ENCODE data around the gene PLK1. TPM values are rescaled to one million over a fixed set of nuclear protein-coding genes. Genes with fewer than 3 reads are reported as not detected.

The PLK1 gene
- total and polyA plus RNA-seq, 2 of the 13 experiments (the other 11 are each of a cell fraction or from before 2014, with no cell fraction given) = 71.5 to 76.3 TPM

DNA sequence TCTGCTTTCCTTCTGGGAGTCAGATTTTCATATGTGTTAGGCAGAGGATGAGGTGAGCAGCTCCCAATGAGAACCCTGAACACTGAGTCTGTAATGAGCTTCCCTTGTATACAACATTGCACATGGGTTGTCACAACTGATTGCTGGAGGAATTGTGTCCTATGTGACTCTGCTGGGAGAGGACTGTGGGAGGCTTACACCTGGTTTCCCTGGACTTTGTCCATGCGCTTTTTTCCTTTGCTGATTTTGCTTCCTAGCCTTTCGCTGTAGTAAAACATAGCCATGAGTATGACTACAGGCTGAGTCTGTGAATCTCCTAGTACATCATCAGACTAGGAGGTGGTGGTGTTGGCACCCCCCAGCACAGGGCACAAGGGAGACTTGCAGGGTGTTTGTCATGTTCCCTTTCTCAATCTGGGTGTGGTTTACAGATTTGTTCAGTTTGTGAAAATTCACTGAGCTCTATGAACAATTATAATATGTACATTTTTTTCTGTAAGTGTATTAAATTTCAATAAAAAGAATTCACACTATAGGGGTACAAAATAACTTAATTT lies 1.7 kb upstream of the PLK1 start (continued):
- TF ChIP-seq, protein P1, sequence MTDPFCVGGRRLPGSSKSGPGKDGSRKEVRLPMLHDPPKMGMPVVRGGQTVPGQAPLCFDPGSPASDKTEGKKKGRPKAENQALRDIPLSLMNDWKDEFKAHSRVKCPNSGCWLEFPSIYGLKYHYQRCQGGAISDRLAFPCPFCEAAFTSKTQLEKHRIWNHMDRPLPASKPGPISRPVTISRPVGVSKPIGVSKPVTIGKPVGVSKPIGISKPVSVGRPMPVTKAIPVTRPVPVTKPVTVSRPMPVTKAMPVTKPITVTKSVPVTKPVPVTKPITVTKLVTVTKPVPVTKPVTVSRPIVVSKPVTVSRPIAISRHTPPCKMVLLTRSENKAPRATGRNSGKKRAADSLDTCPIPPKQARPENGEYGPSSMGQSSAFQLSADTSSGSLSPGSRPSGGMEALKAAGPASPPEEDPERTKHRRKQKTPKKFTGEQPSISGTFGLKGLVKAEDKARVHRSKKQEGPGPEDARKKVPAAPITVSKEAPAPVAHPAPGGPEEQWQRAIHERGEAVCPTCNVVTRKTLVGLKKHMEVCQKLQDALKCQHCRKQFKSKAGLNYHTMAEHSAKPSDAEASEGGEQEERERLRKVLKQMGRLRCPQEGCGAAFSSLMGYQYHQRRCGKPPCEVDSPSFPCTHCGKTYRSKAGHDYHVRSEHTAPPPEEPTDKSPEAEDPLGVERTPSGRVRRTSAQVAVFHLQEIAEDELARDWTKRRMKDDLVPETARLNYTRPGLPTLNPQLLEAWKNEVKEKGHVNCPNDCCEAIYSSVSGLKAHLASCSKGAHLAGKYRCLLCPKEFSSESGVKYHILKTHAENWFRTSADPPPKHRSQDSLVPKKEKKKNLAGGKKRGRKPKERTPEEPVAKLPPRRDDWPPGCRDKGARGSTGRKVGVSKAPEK (CRISPR knock-in tag; IDR thresholded peaks at IDR 0.05; ENCODE audit: borderline replicate concordance) = no peak
- no peak for TF ChIP-seq KDM2A (CRISPR knock-in tag; IDR thresholded peaks at IDR 0.05; ENCODE audit: borderline replicate concordance, low read depth)
- TF ChIP-seq, protein P2, sequence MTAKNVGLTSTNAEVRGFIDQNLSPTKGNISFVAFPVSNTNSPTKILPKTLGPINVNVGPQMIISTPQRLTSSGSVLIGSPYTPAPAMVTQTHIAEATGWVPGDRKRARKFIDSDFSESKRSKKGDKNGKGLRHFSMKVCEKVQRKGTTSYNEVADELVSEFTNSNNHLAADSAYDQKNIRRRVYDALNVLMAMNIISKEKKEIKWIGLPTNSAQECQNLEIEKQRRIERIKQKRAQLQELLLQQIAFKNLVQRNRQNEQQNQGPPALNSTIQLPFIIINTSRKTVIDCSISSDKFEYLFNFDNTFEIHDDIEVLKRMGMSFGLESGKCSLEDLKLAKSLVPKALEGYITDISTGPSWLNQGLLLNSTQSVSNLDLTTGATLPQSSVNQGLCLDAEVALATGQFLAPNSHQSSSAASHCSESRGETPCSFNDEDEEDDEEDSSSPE (CRISPR knock-in tag; IDR thresholded peaks at IDR 0.05) = 0 out of 2 replicates have a peak, but pooled peaks have one; percentile 30
- no peak for TF ChIP-seq ZNF225 (CRISPR knock-in tag; IDR thresholded peaks at IDR 0.05)
- TF ChIP-seq, protein P3, sequence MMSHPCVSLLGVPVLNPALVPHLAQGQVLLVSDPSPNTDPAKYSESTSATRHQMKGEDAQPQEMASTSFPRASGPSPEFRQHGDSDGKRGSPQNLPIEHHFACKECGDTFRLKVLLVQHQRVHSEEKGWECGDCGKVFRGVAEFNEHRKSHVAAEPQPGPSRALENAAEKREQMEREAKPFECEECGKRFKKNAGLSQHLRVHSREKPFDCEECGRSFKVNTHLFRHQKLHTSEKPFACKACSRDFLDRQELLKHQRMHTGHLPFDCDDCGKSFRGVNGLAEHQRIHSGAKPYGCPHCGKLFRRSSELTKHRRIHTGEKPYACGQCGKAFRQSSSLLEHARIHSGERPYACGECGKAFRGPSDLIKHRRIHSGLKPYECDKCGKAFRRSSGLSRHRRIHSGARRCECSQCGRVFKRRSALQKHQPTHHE (CRISPR knock-in tag; IDR thresholded peaks at IDR 0.05; ENCODE audit: borderline replicate concordance) = no peak
- no peak for TF ChIP-seq ZNF543 (CRISPR knock-in tag; IDR thresholded peaks at IDR 0.05)
- TF ChIP-seq ZNF121 (CRISPR knock-in tag; IDR thresholded peaks at IDR 0.05) = no peak
- no peak for TF ChIP-seq ZNF773 (CRISPR knock-in tag; IDR thresholded peaks at IDR 0.05; ENCODE audit: borderline replicate concordance)
- no peak for TF ChIP-seq FOXK1 (CRISPR knock-in tag; IDR thresholded peaks at IDR 0.05; ENCODE audit: borderline replicate concordance, low read depth)
- TF ChIP-seq PTBP1 (IDR thresholded peaks at IDR 0.05; ENCODE audit: low read depth, low read length, poor library complexity, severe bottlenecking) = no peak
- TF ChIP-seq, protein P4, sequence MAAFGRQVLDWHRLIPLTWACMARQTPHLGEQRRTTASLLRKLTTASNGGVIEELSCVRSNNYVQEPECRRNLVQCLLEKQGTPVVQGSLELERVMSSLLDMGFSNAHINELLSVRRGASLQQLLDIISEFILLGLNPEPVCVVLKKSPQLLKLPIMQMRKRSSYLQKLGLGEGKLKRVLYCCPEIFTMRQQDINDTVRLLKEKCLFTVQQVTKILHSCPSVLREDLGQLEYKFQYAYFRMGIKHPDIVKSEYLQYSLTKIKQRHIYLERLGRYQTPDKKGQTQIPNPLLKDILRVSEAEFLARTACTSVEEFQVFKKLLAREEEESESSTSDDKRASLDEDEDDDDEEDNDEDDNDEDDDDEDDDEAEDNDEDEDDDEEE (CRISPR knock-in tag; IDR thresholded peaks at IDR 0.05) = no peak
- TF ChIP-seq, protein P5, sequence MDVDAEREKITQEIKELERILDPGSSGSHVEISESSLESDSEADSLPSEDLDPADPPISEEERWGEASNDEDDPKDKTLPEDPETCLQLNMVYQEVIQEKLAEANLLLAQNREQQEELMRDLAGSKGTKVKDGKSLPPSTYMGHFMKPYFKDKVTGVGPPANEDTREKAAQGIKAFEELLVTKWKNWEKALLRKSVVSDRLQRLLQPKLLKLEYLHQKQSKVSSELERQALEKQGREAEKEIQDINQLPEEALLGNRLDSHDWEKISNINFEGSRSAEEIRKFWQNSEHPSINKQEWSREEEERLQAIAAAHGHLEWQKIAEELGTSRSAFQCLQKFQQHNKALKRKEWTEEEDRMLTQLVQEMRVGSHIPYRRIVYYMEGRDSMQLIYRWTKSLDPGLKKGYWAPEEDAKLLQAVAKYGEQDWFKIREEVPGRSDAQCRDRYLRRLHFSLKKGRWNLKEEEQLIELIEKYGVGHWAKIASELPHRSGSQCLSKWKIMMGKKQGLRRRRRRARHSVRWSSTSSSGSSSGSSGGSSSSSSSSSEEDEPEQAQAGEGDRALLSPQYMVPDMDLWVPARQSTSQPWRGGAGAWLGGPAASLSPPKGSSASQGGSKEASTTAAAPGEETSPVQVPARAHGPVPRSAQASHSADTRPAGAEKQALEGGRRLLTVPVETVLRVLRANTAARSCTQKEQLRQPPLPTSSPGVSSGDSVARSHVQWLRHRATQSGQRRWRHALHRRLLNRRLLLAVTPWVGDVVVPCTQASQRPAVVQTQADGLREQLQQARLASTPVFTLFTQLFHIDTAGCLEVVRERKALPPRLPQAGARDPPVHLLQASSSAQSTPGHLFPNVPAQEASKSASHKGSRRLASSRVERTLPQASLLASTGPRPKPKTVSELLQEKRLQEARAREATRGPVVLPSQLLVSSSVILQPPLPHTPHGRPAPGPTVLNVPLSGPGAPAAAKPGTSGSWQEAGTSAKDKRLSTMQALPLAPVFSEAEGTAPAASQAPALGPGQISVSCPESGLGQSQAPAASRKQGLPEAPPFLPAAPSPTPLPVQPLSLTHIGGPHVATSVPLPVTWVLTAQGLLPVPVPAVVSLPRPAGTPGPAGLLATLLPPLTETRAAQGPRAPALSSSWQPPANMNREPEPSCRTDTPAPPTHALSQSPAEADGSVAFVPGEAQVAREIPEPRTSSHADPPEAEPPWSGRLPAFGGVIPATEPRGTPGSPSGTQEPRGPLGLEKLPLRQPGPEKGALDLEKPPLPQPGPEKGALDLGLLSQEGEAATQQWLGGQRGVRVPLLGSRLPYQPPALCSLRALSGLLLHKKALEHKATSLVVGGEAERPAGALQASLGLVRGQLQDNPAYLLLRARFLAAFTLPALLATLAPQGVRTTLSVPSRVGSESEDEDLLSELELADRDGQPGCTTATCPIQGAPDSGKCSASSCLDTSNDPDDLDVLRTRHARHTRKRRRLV (CRISPR knock-in tag; IDR thresholded peaks at IDR 0.05) = no peak
- no peak for TF ChIP-seq ARNT2 (CRISPR knock-in tag; IDR thresholded peaks at IDR 0.05; ENCODE audit: low read depth)
- TF ChIP-seq ZNF138 (CRISPR knock-in tag; IDR thresholded peaks at IDR 0.05; ENCODE audit: low read depth) = no peak
- TF ChIP-seq, protein P6, sequence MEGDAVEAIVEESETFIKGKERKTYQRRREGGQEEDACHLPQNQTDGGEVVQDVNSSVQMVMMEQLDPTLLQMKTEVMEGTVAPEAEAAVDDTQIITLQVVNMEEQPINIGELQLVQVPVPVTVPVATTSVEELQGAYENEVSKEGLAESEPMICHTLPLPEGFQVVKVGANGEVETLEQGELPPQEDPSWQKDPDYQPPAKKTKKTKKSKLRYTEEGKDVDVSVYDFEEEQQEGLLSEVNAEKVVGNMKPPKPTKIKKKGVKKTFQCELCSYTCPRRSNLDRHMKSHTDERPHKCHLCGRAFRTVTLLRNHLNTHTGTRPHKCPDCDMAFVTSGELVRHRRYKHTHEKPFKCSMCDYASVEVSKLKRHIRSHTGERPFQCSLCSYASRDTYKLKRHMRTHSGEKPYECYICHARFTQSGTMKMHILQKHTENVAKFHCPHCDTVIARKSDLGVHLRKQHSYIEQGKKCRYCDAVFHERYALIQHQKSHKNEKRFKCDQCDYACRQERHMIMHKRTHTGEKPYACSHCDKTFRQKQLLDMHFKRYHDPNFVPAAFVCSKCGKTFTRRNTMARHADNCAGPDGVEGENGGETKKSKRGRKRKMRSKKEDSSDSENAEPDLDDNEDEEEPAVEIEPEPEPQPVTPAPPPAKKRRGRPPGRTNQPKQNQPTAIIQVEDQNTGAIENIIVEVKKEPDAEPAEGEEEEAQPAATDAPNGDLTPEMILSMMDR (CRISPR knock-in tag; IDR thresholded peaks at IDR 0.05) = no peak
- no peak for TF ChIP-seq GATAD2A (CRISPR knock-in tag; IDR thresholded peaks at IDR 0.05)

Data from HepG2 (cell line).